GM23248 (cell line): ENCODE data around the gene EBF4. TPM values are rescaled to one million over a fixed set of nuclear protein-coding genes. Genes with fewer than 3 reads are reported as not detected.

ENCODE experiments used
- DNase-seq: peaks from one replicate; pipeline ENCODE4 v3.0.0-alpha.2; 2015
- H2AFZ ChIP-seq: fragments of 200-600 bp; sonication (generic); 2 replicates; pipeline ENCODE4 v1.6.1; 2016; ENCODE audit warnings: antibody characterized with exemption
- H3F3A ChIP-seq: fragments of 200-600 bp; sonication (generic); 2 replicates; pipeline ENCODE4 v1.6.1; 2016; ENCODE audit warnings: mild to moderate bottlenecking, antibody characterized with exemption, mixed run types; ENCODE audit not compliant: insufficient read depth
- H3K27ac ChIP-seq: fragments of 200-600 bp; sonication (generic); 2 replicates; pipeline ENCODE4 v1.5.1; 2016; ENCODE audit warnings: mild to moderate bottlenecking
- H3K27me3 ChIP-seq: fragments of 200-600 bp; sonication (generic); replicated peaks from 2 replicates; pipeline ENCODE4 v1.6.1; 2016; ENCODE audit warnings: mild to moderate bottlenecking; ENCODE audit not compliant: insufficient read depth
- H3K36me3 ChIP-seq: fragments of 200-600 bp; sonication (generic); 2 replicates; pipeline ENCODE4 v1.6.1; 2016; ENCODE audit warnings: low read depth, mild to moderate bottlenecking
- H3K4me1 ChIP-seq: fragments of 200-600 bp; sonication (generic); 2 replicates; pipeline ENCODE4 v1.6.1; 2016; ENCODE audit warnings: mild to moderate bottlenecking; ENCODE audit not compliant: insufficient read depth
- H3K4me2 ChIP-seq: fragments of 200-600 bp; sonication (generic); one replicate; pipeline ENCODE4 v1.6.1; 2016; ENCODE audit warnings: mild to moderate bottlenecking; ENCODE audit not compliant: unreplicated experiment
- H3K4me3 ChIP-seq: fragments of 200-600 bp; sonication (generic); 2 replicates; pipeline ENCODE4 v1.5.1; 2016; ENCODE audit warnings: mild to moderate bottlenecking
- H3K79me2 ChIP-seq: fragments of 200-600 bp; sonication (generic); 2 replicates; pipeline ENCODE4 v1.6.1; 2016; ENCODE audit warnings: mild to moderate bottlenecking; ENCODE audit not compliant: insufficient read depth
- H3K9ac ChIP-seq: fragments of 200-600 bp; sonication (generic); 2 replicates; pipeline ENCODE4 v1.6.1; 2016; ENCODE audit warnings: mild to moderate bottlenecking
- H3K9me2 ChIP-seq: fragments of 200-600 bp; sonication (generic); 2 replicates; pipeline ENCODE4 v1.6.1; 2016; ENCODE audit warnings: mixed run types, mild to moderate bottlenecking, moderate library complexity; ENCODE audit not compliant: insufficient read depth
- H3K9me3 ChIP-seq: fragments of 200-600 bp; sonication (generic); one replicate; pipeline ENCODE4 v1.6.1; 2017; ENCODE audit warnings: low read depth
- H4K20me1 ChIP-seq: fragments of 200-600 bp; sonication (generic); 2 replicates; pipeline ENCODE4 v1.6.0; 2016; ENCODE audit not compliant: insufficient read depth
- EZH2 ChIP-seq: fragments of 200-600 bp; sonication (generic); IDR thresholded peaks from 2 replicates; pipeline ENCODE4 v1.6.1; 2018; ENCODE audit warnings: antibody characterized with exemption, mild to moderate bottlenecking; ENCODE audit not compliant: insufficient read depth, poor library complexity, severe bottlenecking
- EZH2phosphoT487 ChIP-seq: fragments of 200-600 bp; sonication (generic); IDR thresholded peaks from 2 replicates; pipeline ENCODE4 v1.6.1; 2018; ENCODE audit warnings: antibody characterized with exemption, moderate library complexity, mild to moderate bottlenecking, low read depth; ENCODE audit not compliant: insufficient read depth
- WGBS, 2 experiments: methylation state at CpG; one replicate each; pipeline ENCODE4 v1.1.6; 2015 to 2017; ENCODE audit warnings: low lambda C conversion rate in 2 of 2, low coverage in 1 of 2; ENCODE audit errors: missing lambda C conversion rate in 2 of 2; 5-methylcytosine and 5-hydroxymethylcytosine counted together
- in situ Hi-C: fragments of 300-500 bp; cut with MboI; formaldehyde crosslinking; loops from 2 replicates; pipeline ENCODE4 v1.15.0; 2020
- polyA plus RNA-seq: library from polyadenylated mRNA; unstranded; fragments of >200 nt; fragmentation: Nextera tagmentation; extraction: Ambion mirVana; gene quantifications from 2 replicates; pipeline ENCODE4 v1.2.1, GENCODE V29; 2016
- total RNA-seq: library from RNA; depleted of rRNA; stranded (reverse); fragments of >200 nt; shearing (Covaris generic); gene quantifications from 2 replicates; pipeline ENCODE4 v1.2.3, GENCODE V29; 2014

The EBF4 gene
- total and polyA plus RNA-seq, 2 experiments from 2014 or later: 0.36 TPM; not detected in 1

GRCh38 chr20:2742431-2742830 lies 49.9 kb downstream of the EBF4 start:
- WGBS, 2 experiments: 76 to 77% methylated on average over 2 of the region's 2 CpGs

GRCh38 chr20:2742934-2743559 lies 50.5 kb downstream of the EBF4 start:
- no peaks in the 10 kb centered on the region for H3K36me3 ChIP-seq
- no peaks in the 10 kb centered on the region for H3K4me1 ChIP-seq
- H4K20me1 ChIP-seq: no peaks in the 10 kb centered on the region
- 12% methylated on average over 11 to 12 of the region's 12 CpGs for WGBS, 2 experiments
- no peaks in the 10 kb centered on the region for H3K79me2 ChIP-seq
- peaks cover 21% of the 10 kb centered on the region for H3K27me3 ChIP-seq
- peak; percentile 80 for DNase-seq
- no peaks in the 10 kb centered on the region for H3K9me2 ChIP-seq
- no peak overlapping the region for H3K4me2 ChIP-seq
- H2AFZ ChIP-seq: no peak overlapping the region
- H3K27ac ChIP-seq: no peak overlapping the region
- no peaks in the 10 kb centered on the region for H3F3A ChIP-seq
- H3K9ac ChIP-seq: no peak overlapping the region
- no peak overlapping the region for H3K4me3 ChIP-seq
- in situ Hi-C loops: no loop called here
- TF ChIP-seq EZH2 (no peak), EZH2phosphoT487 (no peak)
- H3K9me3 ChIP-seq: no peaks in the 10 kb centered on the region

More at GRCh38 chr20:2742431-2742830, 49.9 kb downstream of the EBF4 start:
- Histone ChIP-seq H3K27me3 (peaks cover 21% of the 10 kb centered on the region), H3K27ac (no peak overlapping the region), H3F3A (no peaks in the 10 kb centered on the region), H2AFZ (no peak overlapping the region), H3K36me3 (no peaks in the 10 kb centered on the region), H3K4me3 (no peak overlapping the region), H3K9me2 (no peaks in the 10 kb centered on the region), H3K4me1 (no peaks in the 10 kb centered on the region), H3K9me3 (no peaks in the 10 kb centered on the region), H3K4me2 (no peak overlapping the region), H3K9ac (no peak overlapping the region), H3K79me2 (no peaks in the 10 kb centered on the region), H4K20me1 (no peaks in the 10 kb centered on the region)
- no peak for TF ChIP-seq EZH2
- TF ChIP-seq EZH2phosphoT487: no peak
- DNase-seq: no peak
- in situ Hi-C loops: no loop called here

- no peaks in the 10 kb centered on the region for H3K79me2 ChIP-seq
- no peak for TF ChIP-seq EZH2
- TF ChIP-seq EZH2phosphoT487: no peak
Measured at GRCh38 chr20:2745060-2745910, 52.7 kb downstream of the EBF4 start.

GRCh38 chr20:2745936-2746635 lies 53.5 kb downstream of the EBF4 start:
- Histone ChIP-seq H3K4me3 (no peak overlapping the region), H3K9me3 (no peaks in the 10 kb centered on the region), H3K36me3 (no peaks in the 10 kb centered on the region), H3K4me1 (peaks cover 4% of the 10 kb centered on the region), H3F3A (no peaks in the 10 kb centered on the region), H3K27ac (no peak overlapping the region), H3K4me2 (no peak overlapping the region), H3K27me3 (peaks cover 40% of the 10 kb centered on the region), H3K9ac (no peak overlapping the region), H4K20me1 (no peaks in the 10 kb centered on the region), H3K9me2 (no peaks in the 10 kb centered on the region), H2AFZ (no peak overlapping the region), H3K79me2 (no peaks in the 10 kb centered on the region)
- no peak for TF ChIP-seq EZH2
- TF ChIP-seq EZH2phosphoT487: no peak
- no peak for DNase-seq
- WGBS, 2 experiments: 80 to 83% methylated on average over 4 of the region's 4 CpGs
- in situ Hi-C loops: no loop called here

More at GRCh38 chr20:2745060-2745910, 52.7 kb downstream of the EBF4 start:
- H3K4me1 ChIP-seq: no peaks in the 10 kb centered on the region
- in situ Hi-C loops: no loop called here
- no peak overlapping the region for H2AFZ ChIP-seq
- no peaks in the 10 kb centered on the region for H3F3A ChIP-seq
- DNase-seq: no peak
- H3K9me2 ChIP-seq: no peaks in the 10 kb centered on the region
- H3K9ac ChIP-seq: no peak overlapping the region
- H3K36me3 ChIP-seq: no peaks in the 10 kb centered on the region
- 72 to 80% methylated on average over 11 to 12 of the region's 12 CpGs for WGBS, 2 experiments
- no peak overlapping the region for H3K27ac ChIP-seq
- no peak overlapping the region for H3K4me3 ChIP-seq
- H3K4me2 ChIP-seq: no peak overlapping the region
- H3K9me3 ChIP-seq: no peaks in the 10 kb centered on the region
- peaks cover 33% of the 10 kb centered on the region for H3K27me3 ChIP-seq
- no peaks in the 10 kb centered on the region for H4K20me1 ChIP-seq
